ENCODE data around the gene ADAP1.

DNA sequence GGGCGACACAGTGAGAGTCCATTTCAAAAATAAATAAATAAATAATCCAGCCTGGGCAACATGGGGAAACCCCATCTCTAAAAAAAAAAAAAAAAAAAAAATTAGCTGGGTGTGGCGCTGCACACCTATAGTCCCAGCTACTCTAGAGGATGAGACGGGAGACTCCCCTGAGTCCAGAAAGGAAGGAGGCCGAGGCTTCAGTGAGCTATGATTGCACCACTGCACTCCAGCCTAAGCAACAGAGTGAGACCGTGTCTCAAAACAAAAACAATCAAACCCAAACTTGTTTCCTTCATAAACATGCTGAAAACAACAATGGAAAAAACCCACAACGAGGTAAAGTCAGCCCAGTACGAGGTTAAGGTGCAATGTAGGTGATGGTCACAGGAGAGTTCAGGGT, 19.7 kb upstream of the ADAP1 start:
- TF ChIP-seq, protein P1, sequence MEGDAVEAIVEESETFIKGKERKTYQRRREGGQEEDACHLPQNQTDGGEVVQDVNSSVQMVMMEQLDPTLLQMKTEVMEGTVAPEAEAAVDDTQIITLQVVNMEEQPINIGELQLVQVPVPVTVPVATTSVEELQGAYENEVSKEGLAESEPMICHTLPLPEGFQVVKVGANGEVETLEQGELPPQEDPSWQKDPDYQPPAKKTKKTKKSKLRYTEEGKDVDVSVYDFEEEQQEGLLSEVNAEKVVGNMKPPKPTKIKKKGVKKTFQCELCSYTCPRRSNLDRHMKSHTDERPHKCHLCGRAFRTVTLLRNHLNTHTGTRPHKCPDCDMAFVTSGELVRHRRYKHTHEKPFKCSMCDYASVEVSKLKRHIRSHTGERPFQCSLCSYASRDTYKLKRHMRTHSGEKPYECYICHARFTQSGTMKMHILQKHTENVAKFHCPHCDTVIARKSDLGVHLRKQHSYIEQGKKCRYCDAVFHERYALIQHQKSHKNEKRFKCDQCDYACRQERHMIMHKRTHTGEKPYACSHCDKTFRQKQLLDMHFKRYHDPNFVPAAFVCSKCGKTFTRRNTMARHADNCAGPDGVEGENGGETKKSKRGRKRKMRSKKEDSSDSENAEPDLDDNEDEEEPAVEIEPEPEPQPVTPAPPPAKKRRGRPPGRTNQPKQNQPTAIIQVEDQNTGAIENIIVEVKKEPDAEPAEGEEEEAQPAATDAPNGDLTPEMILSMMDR (IDR thresholded peaks at IDR 0.05) = no peak
- no peak for TF ChIP-seq POLR2A (IDR thresholded peaks at IDR 0.05)

Measured in lower leg skin (tissue), 3 donors.